GM12874 (cell line): Measurements from ENCODE around the gene KCNJ8.

Experiments
- TF ChIP-seq, protein P1 (sequence below): IDR thresholded peaks from 2 replicates; pipeline ENCODE4 v1.5.1; 2011; ENCODE audit warnings: low read depth, mild to moderate bottlenecking, control low read depth, low read length, moderate library complexity; ENCODE audit not compliant: insufficient read depth

The KCNJ8 gene

GRCh38 chr12:21774358-21775132 lies at the start of gene KCNJ8:
Gene KCNJ8, minus strand, starts transcription at chr12:21774706. Its CDS starts 1,090 bp downstream, at chr12:21773616.
- TF ChIP-seq, protein P1, sequence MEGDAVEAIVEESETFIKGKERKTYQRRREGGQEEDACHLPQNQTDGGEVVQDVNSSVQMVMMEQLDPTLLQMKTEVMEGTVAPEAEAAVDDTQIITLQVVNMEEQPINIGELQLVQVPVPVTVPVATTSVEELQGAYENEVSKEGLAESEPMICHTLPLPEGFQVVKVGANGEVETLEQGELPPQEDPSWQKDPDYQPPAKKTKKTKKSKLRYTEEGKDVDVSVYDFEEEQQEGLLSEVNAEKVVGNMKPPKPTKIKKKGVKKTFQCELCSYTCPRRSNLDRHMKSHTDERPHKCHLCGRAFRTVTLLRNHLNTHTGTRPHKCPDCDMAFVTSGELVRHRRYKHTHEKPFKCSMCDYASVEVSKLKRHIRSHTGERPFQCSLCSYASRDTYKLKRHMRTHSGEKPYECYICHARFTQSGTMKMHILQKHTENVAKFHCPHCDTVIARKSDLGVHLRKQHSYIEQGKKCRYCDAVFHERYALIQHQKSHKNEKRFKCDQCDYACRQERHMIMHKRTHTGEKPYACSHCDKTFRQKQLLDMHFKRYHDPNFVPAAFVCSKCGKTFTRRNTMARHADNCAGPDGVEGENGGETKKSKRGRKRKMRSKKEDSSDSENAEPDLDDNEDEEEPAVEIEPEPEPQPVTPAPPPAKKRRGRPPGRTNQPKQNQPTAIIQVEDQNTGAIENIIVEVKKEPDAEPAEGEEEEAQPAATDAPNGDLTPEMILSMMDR = no peak

DNA sequence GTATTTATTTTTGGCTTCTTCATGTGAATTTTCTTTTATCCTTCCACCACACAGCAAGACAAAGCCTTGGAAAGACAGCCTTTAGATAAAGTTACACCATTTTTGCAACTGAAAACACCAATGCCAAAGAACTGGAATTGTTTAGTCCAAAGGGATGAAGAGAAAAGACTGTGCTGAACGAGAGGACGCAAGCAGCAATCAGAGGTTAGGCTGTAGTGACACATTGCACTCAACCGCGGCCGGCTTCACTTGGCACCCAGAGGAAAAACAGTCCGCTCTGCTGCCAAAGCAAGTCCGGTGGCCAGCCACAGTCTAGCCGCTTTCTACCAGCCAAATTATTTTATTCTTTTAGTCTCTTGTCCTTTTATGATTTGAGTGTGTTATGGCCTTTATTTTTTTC lies 49.1 kb upstream of the KCNJ8 start:
- TF ChIP-seq, protein P1 = no peak

GRCh38 chr12:21819678-21820077 lies 45.2 kb upstream of the KCNJ8 start:
- TF ChIP-seq, protein P1 = no peak

- TF ChIP-seq, protein P1 = no peak
Measured at GRCh38 chr12:21819236-21819635, 44.7 kb upstream of the KCNJ8 start.

- TF ChIP-seq, protein P1 = no peak
Measured at GRCh38 chr12:21818627-21819026, 44.1 kb upstream of the KCNJ8 start.

- TF ChIP-seq, protein P1 = no peak
Measured at GRCh38 chr12:21815306-21816062, 41.0 kb upstream of the KCNJ8 start.

GRCh38 chr12:21814814-21815213 lies 40.3 kb upstream of the KCNJ8 start:
- TF ChIP-seq, protein P1 = no peak
